K562 (cell line): ENCODE measurements around the gene MLLT11. TPM values are rescaled to one million over a fixed set of nuclear protein-coding genes. Genes with fewer than 3 reads are reported as not detected.

Source experiments
- ASH1L ChIP-seq: fragments of 450-650 bp; IDR thresholded peaks from 2 replicates; pipeline ENCODE4 v1.6.1; 2018; ENCODE audit warnings: borderline replicate concordance, mild to moderate bottlenecking, low read depth; ENCODE audit not compliant: partially characterized antibody
- BRD9 ChIP-seq: fragments of 450-650 bp; IDR thresholded peaks from 2 replicates; pipeline ENCODE4 v1.6.1; 2018; ENCODE audit warnings: low read depth; ENCODE audit not compliant: partially characterized antibody
- CC2D1A ChIP-seq: fragments of 450-650 bp; IDR thresholded peaks from 2 replicates; pipeline ENCODE4 v1.6.1; 2017; ENCODE audit warnings: mild to moderate bottlenecking
- CHAMP1 ChIP-seq: fragments of 450-650 bp; IDR thresholded peaks from 2 replicates; pipeline ENCODE4 v1.6.1; 2016; ENCODE audit warnings: mild to moderate bottlenecking
- ETV6 ChIP-seq, 3 experiments: fragments of 150-350 bp in 1 of 3; sonication (generic) in 1 of 3; formaldehyde crosslinking in 1 of 3; IDR thresholded peaks; 2 replicates each; pipeline versions ENCODE4 v1.6.1 to v1.8.0; 2014 to 2022; ENCODE audit warnings: borderline replicate concordance in 2 of 3, low read depth in 2 of 3, antibody characterized with exemption in 1 of 3, low read length in 1 of 3, mild to moderate bottlenecking in 1 of 3, missing genetic modification reagents in 1 of 3
- FOSL1 ChIP-seq: fragments of 200-800 bp; sonication (Bioruptor generic); conservative IDR thresholded peaks from 2 replicates; pipeline ENCODE4 v1.6.1; 2016; ENCODE audit warnings: missing genetic modification characterization, missing compliant biosample characterization
- HIVEP1 ChIP-seq: fragments of 250-450 bp; sonication (Bioruptor Pico); IDR thresholded peaks from 2 replicates; pipeline ENCODE4 v1.4.0; 2020; ENCODE audit warnings: mild to moderate bottlenecking
- JUND ChIP-seq, 2 experiments: IDR thresholded peaks; 2 replicates in 1 of 2; 3 replicates in 1 of 2; pipeline ENCODE4 v1.6.1; 2011; ENCODE audit warnings: borderline replicate concordance in 2 of 2, low read depth in 2 of 2, low read length in 2 of 2, improper control_type of control experiment in 1 of 2, missing biosample characterization in 1 of 2, missing genetic modification characterization in 1 of 2, missing genetic modification reagents in 1 of 2
- MCM7 ChIP-seq, 2 experiments: fragments of 450-650 bp; IDR thresholded peaks; 2 replicates each; pipeline ENCODE4 v1.6.1; 2016 to 2018
- NFATC3 ChIP-seq: fragments of 450-650 bp; IDR thresholded peaks from 2 replicates; pipeline ENCODE4 v1.6.1; 2017; ENCODE audit warnings: mild to moderate bottlenecking
- NR4A1 ChIP-seq, 2 experiments: fragments of 250-450 bp in 1 of 2; fragments of 450-650 bp in 1 of 2; sonication (Bioruptor Pico) in 1 of 2; IDR thresholded peaks; 2 replicates each; pipeline versions ENCODE4 v1.4.0 to v1.6.1; 2016 to 2020; ENCODE audit warnings: mild to moderate bottlenecking in 2 of 2, missing compliant biosample characterization in 1 of 2, missing genetic modification characterization in 1 of 2, moderate library complexity in 1 of 2
- PML ChIP-seq: IDR thresholded peaks from 2 replicates; pipeline ENCODE4 v1.6.1; 2012; ENCODE audit warnings: low read length, inconsistent platforms
- SMAD3 ChIP-seq: fragments of 450-650 bp; formaldehyde crosslinking; conservative IDR thresholded peaks from 2 replicates; pipeline ENCODE4 v1.4.0; 2020; ENCODE audit warnings: mild to moderate bottlenecking
- TCF7L2 ChIP-seq: fragments of 150-350 bp; IDR thresholded peaks from 2 replicates; pipeline ENCODE4 v1.6.1; 2016; ENCODE audit warnings: low read depth, mild to moderate bottlenecking, low read length, moderate library complexity
- TOE1 ChIP-seq, 2 experiments: fragments of 450-650 bp in 1 of 2; sonication (generic) in 1 of 2; formaldehyde crosslinking in 1 of 2; IDR thresholded peaks; 2 replicates each; pipeline versions ENCODE4 v1.7.1 to v1.8.0; 2016 to 2022; ENCODE audit warnings: borderline replicate concordance in 2 of 2, mild to moderate bottlenecking in 2 of 2, antibody characterized with exemption in 1 of 2, inconsistent platforms in 1 of 2, low read depth in 1 of 2, missing genetic modification reagents in 1 of 2, moderate library complexity in 1 of 2
- U2AF2 ChIP-seq: fragments of 200-400 bp; formaldehyde crosslinking; optimal IDR thresholded peaks from 2 replicates; pipeline ENCODE3; 2017; ENCODE audit warnings: low read depth, mild to moderate bottlenecking, low read length
- ZBTB33 ChIP-seq: sonication (generic); formaldehyde crosslinking; IDR thresholded peaks from 2 replicates; pipeline ENCODE4 v1.8.1; 2023; ENCODE audit warnings: mild to moderate bottlenecking, missing genetic modification reagents
- ZBTB8A ChIP-seq: fragments of 450-650 bp; IDR thresholded peaks from 2 replicates; pipeline ENCODE4 v1.6.1; 2018; ENCODE audit warnings: mild to moderate bottlenecking, moderate library complexity; ENCODE audit not compliant: partially characterized antibody
- ZKSCAN3 ChIP-seq: fragments of 250-450 bp; sonication (Bioruptor Pico); IDR thresholded peaks from 2 replicates; pipeline ENCODE4 v1.4.0; 2020
- ZNF134 ChIP-seq: fragments of 250-450 bp; sonication (Bioruptor Pico); conservative IDR thresholded peaks from 2 replicates; pipeline ENCODE4 v1.4.0; 2020
- ZNF24 ChIP-seq: fragments of 450-650 bp; IDR thresholded peaks from 2 replicates; pipeline ENCODE4 v1.6.1; 2016
- ZNF830 ChIP-seq: fragments of 250-450 bp; sonication (Bioruptor Pico); IDR thresholded peaks from 2 replicates; pipeline ENCODE4 v1.5.0; 2021; ENCODE audit warnings: mild to moderate bottlenecking
- ZSCAN29 ChIP-seq: fragments of 450-650 bp; IDR thresholded peaks from 2 replicates; pipeline ENCODE4 v1.6.1; 2017
- polyA plus RNA-seq, 8 experiments: library from polyadenylated mRNA; depleted of rRNA in 4 of 8; stranded (reverse) in 5 of 8; unstranded in 3 of 8; fragments of >200 nt; fragmentation: Nextera tagmentation in 2 of 8; fragmentation: Illumina TruSeq in 1 of 8; extraction: Ambion mirVana in 2 of 8; extraction: Trizol in 1 of 8; gene quantifications; 2 replicates each; pipeline versions ENCODE4 v1.2.1 to v1.2.3, GENCODE V29; 2011 to 2014; ENCODE audit warnings: inconsistent platforms in 1 of 8, missing spikeins in 1 of 8
- total RNA-seq, 7 experiments: library from RNA; depleted of rRNA in 6 of 7; stranded (reverse); fragments of >200 nt in 6 of 7; fragmentation: Illumina TruSeq in 2 of 7; extraction: Trizol in 2 of 7; gene quantifications; 2 replicates each; pipeline versions ENCODE4 v1.2.1 to v1.2.3, GENCODE V29; 2011 to 2021; ENCODE audit warnings: low replicate concordance in 1 of 7

The MLLT11 gene
- total and polyA plus RNA-seq, 9 of the 15 experiments (the other 6 are each of a cell fraction or from before 2014, with no cell fraction given): 12.1 to 91.0 (median 22.0) TPM

GRCh38 chr1:151070474-151071276 lies 10.5 kb downstream of the MLLT11 start, which contains the start of gene GABPB2 (continued):
- TF ChIP-seq CHAMP1 (peak; percentile 94), ZKSCAN3 (no peak), ZSCAN29 (no peak), FOSL1 (tag) (peak; percentile 55; the same call in 1 of the 2 replicates), ETV6 (IDR thresholded peaks at IDR 0.05; ENCODE audit: borderline replicate concordance in 1 of 2, low read depth in 2 of 2, low read length in 1 of 2) (0 out of 4 replicates have a peak, but pooled peaks of 1 of the 2 experiments have one; percentile 61), ETV6 (CRISPR knock-in tag; IDR thresholded peaks at IDR 0.05; ENCODE audit: borderline replicate concordance) (no peak), MCM7 (IDR thresholded peaks at IDR 0.05) (0 out of 4 replicates have a peak, but pooled peaks of 1 of the 2 experiments have one; percentile 29), SMAD3 (CRISPR knock-in tag) (0 out of 2 replicates have a peak, but pooled peaks have one; percentile 59), HIVEP1 (no peak), ZNF24 (peak; percentile 68; the same call in 1 of the 2 replicates), NFATC3 (peak; percentile 93), NR4A1 (CRISPR knock-in tag; IDR thresholded peaks at IDR 0.05) (no peak), NR4A1 (tag; IDR thresholded peaks at IDR 0.05) (peak; percentile 88), JUND (IDR thresholded peaks at IDR 0.05; ENCODE audit: borderline replicate concordance, low read depth, low read length) (peak; percentile 20; the same call in 1 of the 2 replicates), JUND (tag; IDR thresholded peaks at IDR 0.05; ENCODE audit: borderline replicate concordance, low read depth, low read length) (peak; percentile 80; the same call in 2 of the 3 replicates), BRD9 (peak; percentile 98), ZNF830 (no peak), CC2D1A (peak; percentile 87; the same call in 1 of the 2 replicates), PML (peak; percentile 75), U2AF2 (no peak), ZBTB33 (CRISPR knock-in tag) (peak; percentile 32; the same call in 1 of the 2 replicates), ASH1L (peak; percentile 87), ZNF134 (peak; percentile 46), ZBTB8A (peak; percentile 73), TCF7L2 (no peak), TOE1 (IDR thresholded peaks at IDR 0.05; ENCODE audit: borderline replicate concordance) (peak; percentile 86), TOE1 (CRISPR knock-in tag; IDR thresholded peaks at IDR 0.05; ENCODE audit: borderline replicate concordance, low read depth) (peak; percentile 87; the same call in 1 of the 2 replicates)
